Measurements from ENCODE around the gene ABCA1.
"Not testable (repeated sequence)": the region's sequence is repeated elsewhere in the genome, so short reads cannot be mapped to it uniquely, and the experiment has no call there.

ABCA1 gene

DNA sequence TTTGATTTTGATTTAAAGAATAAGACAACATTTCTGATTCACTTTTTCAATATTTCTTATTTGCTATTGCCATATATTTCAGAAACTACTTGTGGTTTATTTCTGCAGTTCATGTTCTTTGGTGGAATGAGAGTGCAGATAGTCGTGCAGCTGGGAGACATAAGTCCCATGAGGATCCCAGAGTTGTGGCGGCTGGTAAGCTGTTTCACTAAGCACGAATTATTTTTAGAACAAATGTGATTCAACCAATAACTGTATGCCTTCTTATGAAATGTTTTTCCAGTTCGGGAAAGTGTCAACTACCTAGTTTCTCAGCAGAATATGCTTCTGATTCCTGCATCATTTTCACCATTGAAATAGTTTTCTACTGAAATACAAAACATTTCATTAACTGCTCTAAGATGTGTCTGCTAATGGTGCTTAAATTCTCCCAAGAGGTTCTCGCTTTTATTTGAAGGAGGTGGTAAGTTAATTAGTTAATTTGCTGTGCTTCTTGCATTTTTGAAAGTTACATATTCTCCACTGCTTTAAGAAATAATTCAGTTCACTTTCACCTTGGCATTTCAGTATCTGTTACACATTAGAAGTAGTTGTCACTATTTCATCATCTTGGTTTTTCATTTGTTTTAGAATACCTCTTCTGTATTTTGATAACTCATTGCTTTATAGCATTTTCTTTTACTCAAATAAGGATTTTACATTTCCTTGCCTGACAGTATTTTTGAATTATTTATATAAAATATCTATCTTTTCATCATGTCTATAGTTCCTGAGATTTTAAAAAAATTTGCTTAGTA, 155.0 kb downstream of the ABCA1 start:
- no peaks in the 10 kb centered on the region for H3K36me3 ChIP-seq (ENCODE audit: control insufficient read depth in 1 of 2, insufficient read depth in 2 of 2, low read length in 2 of 2)
- no peaks in the 10 kb centered on the region for H3K79me2 ChIP-seq (ENCODE audit: control insufficient read depth, insufficient read depth, low read length, poor library complexity)
- H3K9ac ChIP-seq (ENCODE audit: low read length), result no peak overlapping the region
- H3K18ac ChIP-seq (ENCODE audit: low read length), result no peak overlapping the region
- H2BK12ac ChIP-seq (ENCODE audit: low read length), result no peak overlapping the region
- no peak overlapping the region for H2BK5ac ChIP-seq (ENCODE audit: low read depth, low read length, poor library complexity)
- H4K12ac ChIP-seq (ENCODE audit: low read depth, low read length), result no peak overlapping the region
- H3K27ac ChIP-seq (ENCODE audit: low read depth, low read length), result no peak overlapping the region
- H2BK120ac ChIP-seq (ENCODE audit: insufficient read depth, low read length, poor library complexity), result no peak overlapping the region
- H3K23ac ChIP-seq (ENCODE audit: low read length), result no peak overlapping the region
- H2AK5ac ChIP-seq (ENCODE audit: low read length), result no peak overlapping the region
- no peaks in the 10 kb centered on the region for H3K9me3 ChIP-seq (ENCODE audit: insufficient read depth, low read depth, low read length)
- no CpG with 5 or more reads among the region's 5 CpGs for WGBS (ENCODE audit: extremely low coverage, insufficient coverage, insufficient read length)
- no peak overlapping the region for H3K4me3 ChIP-seq (ENCODE audit: low read depth, low read length)
- H4K91ac ChIP-seq (ENCODE audit: low read depth, low read length), result no peak overlapping the region
- no peak overlapping the region for H3K4me2 ChIP-seq (ENCODE audit: low read length)
- H3K4me1 ChIP-seq (ENCODE audit: control insufficient read depth in 1 of 2, insufficient read depth in 2 of 2, low read length in 2 of 2), result no peaks in the 10 kb centered on the region
- no peak overlapping the region for H4K8ac ChIP-seq (ENCODE audit: low read depth, low read length)
- DNase-seq, result no peak
- H3K4ac ChIP-seq (ENCODE audit: low read depth, low read length), result no peak overlapping the region
- H3K27me3 ChIP-seq (ENCODE audit: insufficient read depth, low read length), result no peaks in the 10 kb centered on the region
- H3K79me1 ChIP-seq (ENCODE audit: low read length), result no peaks in the 10 kb centered on the region
- H2AFZ ChIP-seq (ENCODE audit: insufficient read depth, low read length, poor library complexity), result no peak overlapping the region
- H3K14ac ChIP-seq (ENCODE audit: low read length), result no peak overlapping the region

DNA sequence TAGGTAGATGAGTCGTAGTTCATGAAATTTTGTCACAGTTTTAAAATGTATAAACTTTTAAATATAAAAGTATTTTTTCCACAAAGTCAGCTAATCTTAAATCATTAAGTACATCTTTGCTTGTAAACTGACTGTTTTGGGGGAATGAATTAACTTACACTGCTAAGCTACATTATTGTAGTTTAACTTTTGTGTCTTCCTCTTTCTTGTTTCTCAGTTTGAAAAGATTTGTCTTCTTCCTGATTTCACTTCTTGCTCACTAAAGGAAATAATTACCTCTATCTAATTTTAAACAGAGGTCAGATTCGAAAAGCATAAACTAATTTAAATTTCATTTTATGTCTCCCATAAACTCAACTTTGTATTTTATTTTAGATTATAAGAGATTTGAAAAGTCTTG, 158.3 kb downstream of the ABCA1 start:
- Histone ChIP-seq H3K4me1 (ENCODE audit: control insufficient read depth in 1 of 2, insufficient read depth in 2 of 2, low read length in 2 of 2) (peaks cover 0 to under 1% of the 10 kb centered on the region in 2 experiments), H3K14ac (ENCODE audit: low read length) (no peak overlapping the region), H3K4me3 (ENCODE audit: low read depth, low read length) (no peak overlapping the region), H3K23ac (ENCODE audit: low read length) (no peak overlapping the region), H4K91ac (ENCODE audit: low read depth, low read length) (no peak overlapping the region), H3K27ac (ENCODE audit: low read depth, low read length) (no peak overlapping the region), H2BK5ac (ENCODE audit: low read depth, low read length, poor library complexity) (no peak overlapping the region), H2AK5ac (ENCODE audit: low read length) (no peak overlapping the region), H4K8ac (ENCODE audit: low read depth, low read length) (no peak overlapping the region), H3K27me3 (ENCODE audit: insufficient read depth, low read length) (no peaks in the 10 kb centered on the region), H3K36me3 (ENCODE audit: control insufficient read depth in 1 of 2, insufficient read depth in 2 of 2, low read length in 2 of 2) (no peaks in the 10 kb centered on the region), H3K9me3 (ENCODE audit: insufficient read depth, low read depth, low read length) (no peaks in the 10 kb centered on the region), H3K4ac (ENCODE audit: low read depth, low read length) (no peak overlapping the region), H2AFZ (ENCODE audit: insufficient read depth, low read length, poor library complexity) (no peak overlapping the region), H2BK12ac (ENCODE audit: low read length) (no peak overlapping the region), H2BK120ac (ENCODE audit: insufficient read depth, low read length, poor library complexity) (no peak overlapping the region), H3K79me2 (ENCODE audit: control insufficient read depth, insufficient read depth, low read length, poor library complexity) (no peaks in the 10 kb centered on the region), H3K4me2 (ENCODE audit: low read length) (no peak overlapping the region), H3K9ac (ENCODE audit: low read length) (no peak overlapping the region), H3K18ac (ENCODE audit: low read length) (no peak overlapping the region), H3K79me1 (ENCODE audit: low read length) (no peaks in the 10 kb centered on the region), H4K12ac (ENCODE audit: low read depth, low read length) (no peak overlapping the region)
- WGBS (ENCODE audit: extremely low coverage, insufficient coverage, insufficient read length), result no CpG with 5 or more reads among the region's 2 CpGs
- no peak for DNase-seq

DNA sequence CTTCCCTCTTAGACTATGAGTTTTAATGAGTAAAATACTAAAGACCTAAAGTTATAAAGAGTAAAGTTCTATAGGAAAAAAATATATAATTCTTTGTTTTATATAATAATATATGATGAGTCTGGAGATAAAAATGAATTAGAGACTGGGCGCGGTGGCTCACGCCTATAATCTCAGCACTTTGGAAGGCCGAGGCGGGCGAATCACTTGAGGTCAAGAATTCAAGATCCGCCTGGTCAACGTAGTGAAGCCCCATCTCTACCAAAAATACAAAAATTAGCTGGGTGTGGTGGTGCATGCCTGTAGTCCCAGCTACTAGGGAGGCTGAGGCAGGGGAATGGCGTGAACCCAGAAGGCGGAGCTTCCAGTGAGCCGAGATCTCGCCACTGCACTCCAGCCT, 158.9 kb downstream of the ABCA1 start:
- H3K4me3 ChIP-seq (ENCODE audit: low read depth, low read length); H2BK5ac ChIP-seq (ENCODE audit: low read depth, low read length, poor library complexity); H3K27me3 ChIP-seq (ENCODE audit: insufficient read depth, low read length); H4K12ac ChIP-seq (ENCODE audit: low read depth, low read length); H3K36me3 ChIP-seq (ENCODE audit: control insufficient read depth in 1 of 2, insufficient read depth in 2 of 2, low read length in 2 of 2); H3K4me1 ChIP-seq (ENCODE audit: control insufficient read depth in 1 of 2, insufficient read depth in 2 of 2, low read length in 2 of 2); H4K8ac ChIP-seq (ENCODE audit: low read depth, low read length); H3K14ac ChIP-seq (ENCODE audit: low read length); H3K4me2 ChIP-seq (ENCODE audit: low read length); DNase-seq; H2AFZ ChIP-seq (ENCODE audit: insufficient read depth, low read length, poor library complexity); H3K9me3 ChIP-seq (ENCODE audit: insufficient read depth, low read depth, low read length); H3K9ac ChIP-seq (ENCODE audit: low read length); H3K18ac ChIP-seq (ENCODE audit: low read length); H3K79me2 ChIP-seq (ENCODE audit: control insufficient read depth, insufficient read depth, low read length, poor library complexity); H2BK120ac ChIP-seq (ENCODE audit: insufficient read depth, low read length, poor library complexity); H3K4ac ChIP-seq (ENCODE audit: low read depth, low read length); H4K91ac ChIP-seq (ENCODE audit: low read depth, low read length); H3K27ac ChIP-seq (ENCODE audit: low read depth, low read length); H2AK5ac ChIP-seq (ENCODE audit: low read length); H2BK12ac ChIP-seq (ENCODE audit: low read length); H3K79me1 ChIP-seq (ENCODE audit: low read length); H3K23ac ChIP-seq (ENCODE audit: low read length): not testable (repeated sequence)
- WGBS (ENCODE audit: extremely low coverage, insufficient coverage, insufficient read length), result no CpG with 5 or more reads among the region's 12 CpGs

DNA sequence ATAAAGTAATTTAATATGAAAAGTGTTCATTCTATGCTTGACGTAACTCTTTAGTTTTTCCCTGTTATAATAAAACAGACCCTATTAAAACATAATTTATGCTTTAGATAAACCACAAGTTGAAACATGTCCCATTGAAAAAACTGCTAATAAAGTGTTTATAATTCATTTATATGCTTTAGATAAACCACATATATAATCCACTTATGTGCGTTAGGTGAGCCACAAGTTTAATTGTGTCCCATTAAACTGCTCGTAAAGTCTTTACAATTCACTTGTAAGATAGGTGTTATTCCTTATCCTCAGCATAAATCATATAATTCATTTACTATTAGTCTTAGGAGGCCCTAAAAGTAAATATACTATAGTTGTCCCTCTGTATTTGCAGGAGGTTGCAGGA, 160.4 kb downstream of the ABCA1 start:
- Histone ChIP-seq H2AFZ (ENCODE audit: insufficient read depth, low read length, poor library complexity) (no peak overlapping the region), H3K23ac (ENCODE audit: low read length) (no peak overlapping the region), H2BK5ac (ENCODE audit: low read depth, low read length, poor library complexity) (no peak overlapping the region), H4K12ac (ENCODE audit: low read depth, low read length) (no peak overlapping the region), H3K9ac (ENCODE audit: low read length) (no peak overlapping the region), H3K4me2 (ENCODE audit: low read length) (no peak overlapping the region), H3K14ac (ENCODE audit: low read length) (no peak overlapping the region), H3K4me1 (ENCODE audit: control insufficient read depth in 1 of 2, insufficient read depth in 2 of 2, low read length in 2 of 2) (peaks cover 0 to 1% of the 10 kb centered on the region in 2 experiments), H3K27ac (ENCODE audit: low read depth, low read length) (no peak overlapping the region), H3K4ac (ENCODE audit: low read depth, low read length) (no peak overlapping the region), H3K36me3 (ENCODE audit: control insufficient read depth in 1 of 2, insufficient read depth in 2 of 2, low read length in 2 of 2) (no peaks in the 10 kb centered on the region), H3K79me1 (ENCODE audit: low read length) (no peaks in the 10 kb centered on the region), H2BK12ac (ENCODE audit: low read length) (no peak overlapping the region), H4K91ac (ENCODE audit: low read depth, low read length) (no peak overlapping the region), H3K9me3 (ENCODE audit: insufficient read depth, low read depth, low read length) (no peaks in the 10 kb centered on the region), H3K79me2 (ENCODE audit: control insufficient read depth, insufficient read depth, low read length, poor library complexity) (no peaks in the 10 kb centered on the region), H3K4me3 (ENCODE audit: low read depth, low read length) (no peak overlapping the region), H3K27me3 (ENCODE audit: insufficient read depth, low read length) (no peaks in the 10 kb centered on the region), H4K8ac (ENCODE audit: low read depth, low read length) (no peak overlapping the region), H2AK5ac (ENCODE audit: low read length) (no peak overlapping the region), H3K18ac (ENCODE audit: low read length) (no peak overlapping the region), H2BK120ac (ENCODE audit: insufficient read depth, low read length, poor library complexity) (no peak overlapping the region)
- no peak for DNase-seq
- no CpG with 5 or more reads among the region's 3 CpGs for WGBS (ENCODE audit: extremely low coverage, insufficient coverage, insufficient read length)

Data from trophoblast cell (in vitro differentiated cells and primary cell).